ENCODE results near the gene SLC9A1. TPM values are rescaled to one million over a fixed set of nuclear protein-coding genes. Genes with fewer than 3 reads are reported as not detected.
"Not testable (repeated sequence)": the region's sequence is repeated elsewhere in the genome, so short reads cannot be mapped to it uniquely, and the experiment has no call there.

Gene SLC9A1
- total RNA-seq, 2 experiments from 2014 or later, result 5.8 to 19.2 TPM

DNA sequence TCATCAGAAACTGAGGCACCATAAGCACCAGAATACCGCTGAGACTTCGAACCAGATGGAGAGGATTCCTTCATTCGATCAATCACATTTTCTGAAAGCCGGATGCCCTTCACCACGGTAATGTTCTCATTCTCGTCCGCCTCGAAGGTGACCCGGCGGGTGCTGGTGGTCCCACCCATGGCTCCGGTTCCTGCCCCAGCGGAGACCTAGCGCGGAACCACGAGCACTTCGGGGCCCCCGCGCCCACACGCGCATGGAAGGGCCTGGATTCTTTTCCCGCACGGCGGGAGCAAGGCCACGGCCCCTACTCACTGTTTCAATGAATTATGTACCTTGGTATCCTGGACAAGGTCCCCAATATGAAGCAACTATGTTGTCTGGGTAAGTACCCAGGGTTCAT, 46.4 kb upstream of the SLC9A1 start:
- no peak for DNase-seq (ENCODE audit: low spot score)
- TF ChIP-seq, protein P1, sequence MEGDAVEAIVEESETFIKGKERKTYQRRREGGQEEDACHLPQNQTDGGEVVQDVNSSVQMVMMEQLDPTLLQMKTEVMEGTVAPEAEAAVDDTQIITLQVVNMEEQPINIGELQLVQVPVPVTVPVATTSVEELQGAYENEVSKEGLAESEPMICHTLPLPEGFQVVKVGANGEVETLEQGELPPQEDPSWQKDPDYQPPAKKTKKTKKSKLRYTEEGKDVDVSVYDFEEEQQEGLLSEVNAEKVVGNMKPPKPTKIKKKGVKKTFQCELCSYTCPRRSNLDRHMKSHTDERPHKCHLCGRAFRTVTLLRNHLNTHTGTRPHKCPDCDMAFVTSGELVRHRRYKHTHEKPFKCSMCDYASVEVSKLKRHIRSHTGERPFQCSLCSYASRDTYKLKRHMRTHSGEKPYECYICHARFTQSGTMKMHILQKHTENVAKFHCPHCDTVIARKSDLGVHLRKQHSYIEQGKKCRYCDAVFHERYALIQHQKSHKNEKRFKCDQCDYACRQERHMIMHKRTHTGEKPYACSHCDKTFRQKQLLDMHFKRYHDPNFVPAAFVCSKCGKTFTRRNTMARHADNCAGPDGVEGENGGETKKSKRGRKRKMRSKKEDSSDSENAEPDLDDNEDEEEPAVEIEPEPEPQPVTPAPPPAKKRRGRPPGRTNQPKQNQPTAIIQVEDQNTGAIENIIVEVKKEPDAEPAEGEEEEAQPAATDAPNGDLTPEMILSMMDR (conservative IDR thresholded peaks at IDR 0.05; ENCODE audit: low read length), result no peak
- no peak for TF ChIP-seq EZH2phosphoT487 (IDR thresholded peaks at IDR 0.05; ENCODE audit: borderline replicate concordance, low read depth, low read length)
- H3K4me3 ChIP-seq (ENCODE audit: low read depth, low read length, poor library complexity, severe bottlenecking), result no peak overlapping the region
- no peaks in the 10 kb centered on the region for H3K79me2 ChIP-seq (ENCODE audit: insufficient read depth, low read depth, low read length)
- H2AFZ ChIP-seq (ENCODE audit: low read length), result no peak overlapping the region
- intact Hi-C loops (cut with micrococcal nuclease; ENCODE audit: unreplicated experiment), result no loop called here
- no TSS peak for BruUV-seq (replicated peaks)
- H3K4me2 ChIP-seq (ENCODE audit: low read length), result no peak overlapping the region
- H3K36me3 ChIP-seq (ENCODE audit: insufficient read depth, low read length), result no peaks in the 10 kb centered on the region
- no peak overlapping the region for H3K27ac ChIP-seq (ENCODE audit: low read depth, low read length, poor library complexity, severe bottlenecking)
- no peaks in the 10 kb centered on the region for H3K9me2 ChIP-seq (ENCODE audit: insufficient read depth, low read length)
- H3K9me3 ChIP-seq (ENCODE audit: low read length), result no peaks in the 10 kb centered on the region
- H3K4me1 ChIP-seq (ENCODE audit: insufficient read depth, low read length, poor library complexity, severe bottlenecking), result no peaks in the 10 kb centered on the region
- POLR2A ChIA-PET, result interaction anchor here (0.5 to 1.0 kb wide), 2 partner anchors 9 to 29 kb away, joined by 4 to 5 read pairs; no protein-coding TSS in a partner anchor
- CTCF ChIA-PET (ENCODE audit: unreplicated experiment), result no interaction called here
- no peaks in the 10 kb centered on the region for H4K20me1 ChIP-seq (ENCODE audit: insufficient read depth, low read length)

GRCh38 chr1:27193194-27193593, 38.3 kb upstream of the SLC9A1 start:
- no peak for DNase-seq (ENCODE audit: low spot score)
- Histone ChIP-seq H4K20me1 (ENCODE audit: insufficient read depth, low read length) (no peaks in the 10 kb centered on the region), H3K36me3 (ENCODE audit: insufficient read depth, low read length) (no peaks in the 10 kb centered on the region), H2AFZ (ENCODE audit: low read length) (no peak overlapping the region), H3K9me3 (ENCODE audit: low read length) (no peaks in the 10 kb centered on the region), H3K27ac (ENCODE audit: low read depth, low read length, poor library complexity, severe bottlenecking) (no peak overlapping the region), H3K4me2 (ENCODE audit: low read length) (no peak overlapping the region), H3K4me3 (ENCODE audit: low read depth, low read length, poor library complexity, severe bottlenecking) (no peak overlapping the region), H3K4me1 (ENCODE audit: insufficient read depth, low read length, poor library complexity, severe bottlenecking) (no peaks in the 10 kb centered on the region), H3K9me2 (ENCODE audit: insufficient read depth, low read length) (no peaks in the 10 kb centered on the region), H3K79me2 (ENCODE audit: insufficient read depth, low read depth, low read length) (no peaks in the 10 kb centered on the region)
- ChIA-PET CTCF (ENCODE audit: unreplicated experiment) (no interaction called here), POLR2A (no interaction called here)
- intact Hi-C loops (cut with micrococcal nuclease; ENCODE audit: unreplicated experiment), result no loop called here
- no peak for TF ChIP-seq EZH2phosphoT487 (IDR thresholded peaks at IDR 0.05; ENCODE audit: borderline replicate concordance, low read depth, low read length)
- TF ChIP-seq, protein P1 (conservative IDR thresholded peaks at IDR 0.05; ENCODE audit: low read length), result no peak
- BruUV-seq (replicated peaks), result no TSS peak

DNA sequence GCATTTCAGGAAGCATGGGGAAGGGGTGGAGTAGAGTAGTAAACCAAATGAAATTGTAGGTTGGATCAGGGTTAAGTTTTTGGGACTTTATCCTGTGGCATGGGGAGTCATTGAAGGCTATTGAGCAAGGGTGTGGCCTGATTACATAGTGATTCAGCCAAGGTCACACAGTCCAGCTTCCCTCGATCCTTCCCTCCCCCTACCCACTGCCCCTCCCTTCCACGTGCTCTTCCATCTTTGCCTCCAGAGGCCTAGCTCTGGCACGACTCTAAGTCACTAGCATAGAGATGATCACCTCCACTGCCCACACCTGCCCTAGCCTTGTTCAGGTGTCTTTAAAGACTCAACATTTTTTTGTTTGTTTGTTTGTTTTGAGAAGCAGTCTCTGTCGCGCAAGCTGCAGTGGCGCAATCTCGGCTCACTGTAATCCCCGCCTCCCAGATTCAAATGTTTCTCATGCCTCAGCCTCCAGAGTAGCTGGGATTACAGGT, 37.2 kb upstream of the SLC9A1 start:
- Histone ChIP-seq H2AFZ (ENCODE audit: low read length) (no peak overlapping the region), H3K4me1 (ENCODE audit: insufficient read depth, low read length, poor library complexity, severe bottlenecking) (no peaks in the 10 kb centered on the region), H3K36me3 (ENCODE audit: insufficient read depth, low read length) (no peaks in the 10 kb centered on the region), H4K20me1 (ENCODE audit: insufficient read depth, low read length) (no peaks in the 10 kb centered on the region), H3K9me3 (ENCODE audit: low read length) (no peaks in the 10 kb centered on the region), H3K4me3 (ENCODE audit: low read depth, low read length, poor library complexity, severe bottlenecking) (no peak overlapping the region), H3K4me2 (ENCODE audit: low read length) (no peak overlapping the region), H3K27ac (ENCODE audit: low read depth, low read length, poor library complexity, severe bottlenecking) (no peak overlapping the region), H3K9me2 (ENCODE audit: insufficient read depth, low read length) (no peaks in the 10 kb centered on the region), H3K79me2 (ENCODE audit: insufficient read depth, low read depth, low read length) (no peaks in the 10 kb centered on the region)
- no peak for DNase-seq (ENCODE audit: low spot score)
- intact Hi-C loops (cut with micrococcal nuclease; ENCODE audit: unreplicated experiment), result no loop called here
- ChIA-PET POLR2A (no interaction called here), CTCF (ENCODE audit: unreplicated experiment) (no interaction called here)
- no peak for TF ChIP-seq EZH2phosphoT487 (IDR thresholded peaks at IDR 0.05; ENCODE audit: borderline replicate concordance, low read depth, low read length)
- TF ChIP-seq, protein P1 (conservative IDR thresholded peaks at IDR 0.05; ENCODE audit: low read length), result no peak
- no TSS peak for BruUV-seq (replicated peaks)

- H3K4me2 ChIP-seq (ENCODE audit: low read length); intact Hi-C loops (cut with micrococcal nuclease; ENCODE audit: unreplicated experiment); CTCF ChIA-PET (ENCODE audit: unreplicated experiment): not testable (repeated sequence)
Measured at GRCh38 chr1:27184665-27185064, 29.7 kb upstream of the SLC9A1 start.

More at GRCh38 chr1:27184665-27185064, 29.7 kb upstream of the SLC9A1 start:
- not testable (repeated sequence) for H3K36me3 ChIP-seq (ENCODE audit: insufficient read depth, low read length); H3K4me1 ChIP-seq (ENCODE audit: insufficient read depth, low read length, poor library complexity, severe bottlenecking); H3K79me2 ChIP-seq (ENCODE audit: insufficient read depth, low read depth, low read length); H3K27ac ChIP-seq (ENCODE audit: low read depth, low read length, poor library complexity, severe bottlenecking); H3K4me3 ChIP-seq (ENCODE audit: low read depth, low read length, poor library complexity, severe bottlenecking); H2AFZ ChIP-seq (ENCODE audit: low read length); H4K20me1 ChIP-seq (ENCODE audit: insufficient read depth, low read length); H3K9me2 ChIP-seq (ENCODE audit: insufficient read depth, low read length); DNase-seq (ENCODE audit: low spot score); BruUV-seq (replicated peaks)
- POLR2A ChIA-PET, result interaction anchor here (1.0 kb wide), 1 partner anchor 12 kb away, joined by 3 read pairs; no protein-coding TSS in a partner anchor
- H3K9me3 ChIP-seq (ENCODE audit: low read length), result peaks cover 16% of the 10 kb centered on the region

Data from OCI-LY7 (cell line).